HG03060 (cell line): ENCODE data around the gene ZBTB8A.
"Not testable (repeated sequence)": the region's sequence is repeated elsewhere in the genome, so short reads cannot be mapped to it uniquely, and the experiment has no call there.

ENCODE experiments used
- ATAC-seq: cut with Tn5 transposase; IDR thresholded peaks from one replicate; pipeline ENCODE4 v1.9.1; 2021; ENCODE audit warnings: low read depth, moderate number of reproducible peaks; ENCODE audit not compliant: unreplicated experiment

Gene ZBTB8A

GRCh38 chr1:32618673-32619221, 79.5 kb downstream of the ZBTB8A start:
- no peak for ATAC-seq

GRCh38 chr1:32619701-32620485, 80.7 kb downstream of the ZBTB8A start:
- peak; percentile 75 for ATAC-seq

- no peak for ATAC-seq
Measured at GRCh38 chr1:32622205-32622604, 83.0 kb downstream of the ZBTB8A start.

GRCh38 chr1:32622806-32623681, 83.8 kb downstream of the ZBTB8A start:
- no peak for ATAC-seq

- ATAC-seq, result no peak
Measured at GRCh38 chr1:32623775-32624174, 84.5 kb downstream of the ZBTB8A start.

GRCh38 chr1:32626176-32626575, 86.9 kb downstream of the ZBTB8A start:
- no peak for ATAC-seq

DNA sequence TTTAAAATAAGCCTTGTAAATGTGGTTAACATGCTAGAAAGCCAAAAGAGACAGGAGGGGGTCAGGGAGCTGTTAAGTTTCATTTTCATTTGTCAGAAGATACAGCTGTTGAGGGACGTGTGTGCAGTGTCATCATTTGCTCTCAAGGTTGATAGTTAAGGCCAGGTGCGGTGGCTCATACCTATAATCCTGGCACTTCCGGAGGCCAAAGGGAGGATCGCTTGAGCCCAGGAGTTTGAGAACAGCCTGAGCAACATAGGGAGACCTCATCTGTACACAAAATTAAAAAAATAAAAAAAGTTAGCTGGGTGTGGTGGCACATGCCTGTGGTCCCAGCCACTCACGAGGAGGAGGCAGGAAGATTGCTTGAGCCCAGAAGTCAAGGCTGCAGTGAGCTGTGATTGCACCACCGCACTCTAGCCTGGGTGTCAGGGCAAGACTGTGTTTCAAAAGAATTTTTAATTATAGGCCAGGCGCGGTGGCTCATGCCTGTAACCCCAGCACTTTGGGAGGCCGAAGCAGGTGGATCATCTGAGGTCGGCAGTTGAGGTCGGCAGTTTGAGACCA, 88.5 kb downstream of the ZBTB8A start:
- ATAC-seq, result no peak

- ATAC-seq, result not testable (repeated sequence)
Measured at GRCh38 chr1:32630173-32630572, 90.9 kb downstream of the ZBTB8A start.

DNA sequence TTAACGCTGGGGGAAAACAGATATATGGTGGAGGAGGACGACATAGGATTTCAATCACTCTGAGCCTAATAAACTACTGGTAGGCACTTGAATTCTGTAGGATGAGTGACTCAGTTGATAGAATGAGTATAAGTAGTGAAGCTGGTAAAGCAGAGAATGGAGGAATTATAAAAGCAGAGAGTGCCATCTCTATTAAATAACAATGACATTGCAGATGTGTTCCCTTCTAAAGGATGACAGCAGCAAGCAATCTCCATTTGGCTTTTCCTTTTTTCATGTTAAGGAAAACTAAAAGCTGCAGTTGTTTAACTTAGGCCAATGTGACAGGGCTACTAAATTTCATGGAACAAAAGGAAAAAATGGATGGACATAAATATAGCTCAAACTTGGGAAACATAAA, 93.6 kb downstream of the ZBTB8A start:
- no peak for ATAC-seq

DNA sequence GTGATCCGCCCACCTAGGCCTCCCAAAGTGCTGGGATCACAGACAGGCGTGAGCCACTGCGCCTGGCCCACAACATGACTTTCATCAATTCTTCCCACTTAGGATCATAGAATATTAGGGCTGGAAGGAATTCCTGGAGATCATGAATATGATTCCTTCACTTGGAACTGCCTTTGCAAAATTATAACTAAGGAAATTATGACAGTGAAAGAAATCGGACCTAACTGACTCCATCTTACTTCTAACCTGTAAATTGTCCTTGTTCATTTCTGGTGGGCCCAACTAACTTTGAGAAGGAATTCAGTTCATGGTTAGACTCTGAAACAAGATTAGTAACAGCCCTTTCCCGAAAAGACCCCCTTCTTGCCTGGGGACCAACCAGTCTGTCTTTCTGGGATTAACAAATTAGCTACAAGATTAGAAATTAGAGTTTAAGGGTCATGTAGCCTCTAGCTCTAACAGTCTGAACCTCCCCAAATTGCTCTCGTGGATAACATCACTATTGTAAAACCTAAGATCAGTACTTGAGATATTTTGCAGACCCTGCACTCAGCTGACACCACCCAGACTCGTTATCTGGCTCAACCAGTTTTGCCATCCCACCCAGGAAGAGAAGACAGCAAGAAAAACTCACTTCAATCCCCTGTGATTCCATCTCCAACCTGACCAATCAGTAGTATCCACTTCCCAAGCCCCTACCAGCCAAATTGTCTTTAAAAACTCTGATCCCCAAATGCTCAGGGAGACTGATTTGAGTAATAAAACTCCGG, 96.5 kb downstream of the ZBTB8A start:
- ATAC-seq, result no peak

DNA sequence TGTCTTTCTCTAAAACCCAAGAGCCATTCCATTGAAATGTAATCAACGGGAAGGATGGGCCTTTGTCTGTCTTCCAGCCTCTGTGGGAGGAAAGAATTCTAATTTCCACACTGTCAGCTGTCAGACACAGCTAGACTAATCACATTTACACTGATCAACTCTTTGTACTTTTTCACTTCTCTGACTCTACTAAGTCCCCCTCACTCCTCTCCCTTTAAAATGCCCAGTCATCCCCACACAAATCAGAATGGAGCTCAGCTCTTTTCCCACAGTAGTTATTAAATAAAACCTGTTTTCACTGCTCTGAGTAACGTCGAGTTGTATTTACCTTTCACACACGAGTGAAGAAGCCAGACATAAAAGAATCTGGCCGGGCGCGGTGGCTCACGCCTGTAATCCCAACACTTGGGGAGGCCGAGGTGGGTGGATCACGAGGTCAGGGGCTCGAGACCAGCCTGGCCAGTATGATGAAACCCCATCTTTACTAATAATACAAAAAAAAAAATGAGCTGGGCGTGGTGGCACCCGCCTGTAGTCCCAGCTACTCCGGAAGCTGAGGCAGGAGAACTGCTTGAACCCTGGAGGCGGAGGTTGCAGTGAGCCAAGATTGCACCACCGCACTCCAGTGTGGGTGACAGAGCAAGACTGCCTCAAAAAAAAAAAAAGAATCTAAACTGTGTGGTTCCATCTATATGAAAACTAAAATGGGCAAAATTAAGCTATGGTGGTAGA, 97.9 kb downstream of the ZBTB8A start:
- ATAC-seq, result no peak

GRCh38 chr1:32639489-32640075, 100.4 kb downstream of the ZBTB8A start:
- ATAC-seq, result no peak

- ATAC-seq, result not testable (repeated sequence)
Measured at GRCh38 chr1:32642292-32642827, 103.1 kb downstream of the ZBTB8A start.

DNA sequence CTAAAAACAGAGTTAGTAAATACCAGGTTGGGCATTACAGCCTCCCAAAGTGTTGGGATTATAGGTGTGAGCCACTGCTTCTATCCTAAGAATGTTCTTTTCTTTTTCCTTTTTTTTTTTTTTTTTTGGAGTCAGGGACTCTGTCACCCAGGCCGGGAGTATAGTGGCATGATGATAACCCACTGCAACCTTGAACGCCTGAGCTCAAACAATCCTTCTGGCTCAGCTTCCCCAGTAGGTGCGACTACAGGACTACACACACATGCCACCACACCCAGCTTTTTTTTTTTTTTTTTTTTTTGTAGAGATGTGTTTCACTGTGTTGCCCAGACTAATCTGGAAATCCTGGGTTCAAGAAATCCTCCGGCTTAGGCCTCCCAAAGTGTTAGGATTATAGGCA, 105.2 kb downstream of the ZBTB8A start:
- ATAC-seq, result no peak

DNA sequence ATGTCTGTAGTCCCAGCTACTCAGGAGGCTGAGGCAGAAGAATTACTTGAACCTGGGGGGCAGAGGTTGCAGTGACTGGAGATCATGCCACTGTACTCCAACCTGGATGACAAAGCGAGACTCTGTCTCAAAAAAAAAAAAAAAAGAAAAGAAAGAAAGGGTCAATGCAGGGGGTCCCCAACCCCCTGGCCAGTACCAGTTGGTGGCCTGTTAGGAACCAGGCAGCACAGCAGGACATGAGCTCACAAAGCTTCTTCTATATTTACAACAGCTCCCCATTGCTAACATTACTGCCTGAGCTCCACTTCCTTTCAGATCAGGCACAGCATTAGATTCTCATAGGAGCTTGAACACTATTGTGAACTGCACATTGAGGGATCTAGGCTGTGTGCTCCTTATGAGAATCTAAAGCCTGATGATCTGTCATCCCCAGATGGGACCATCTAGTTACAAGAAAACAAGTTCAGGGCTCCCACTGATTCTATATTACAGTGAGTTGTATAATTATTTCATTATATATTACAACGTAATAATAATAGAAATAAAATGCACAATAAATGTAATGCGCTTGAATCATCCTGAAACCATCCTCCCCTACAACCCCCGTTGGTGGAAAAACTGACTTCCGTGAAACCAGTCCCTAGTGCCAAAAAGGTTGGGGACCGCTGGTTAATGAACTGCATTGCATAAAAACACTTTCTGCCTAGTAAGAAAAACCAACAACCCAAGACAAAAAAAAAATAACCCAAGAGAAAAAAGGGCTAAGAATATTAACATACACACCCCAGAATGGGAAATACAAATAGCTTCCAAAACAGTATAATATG, 108.3 kb downstream of the ZBTB8A start:
- ATAC-seq, result no peak

GRCh38 chr1:32650248-32650751, 111.1 kb downstream of the ZBTB8A start, which contains the start of gene ZBTB8OS:
ZBTB8OS (minus strand) TSS chr1:32650550; CDS start chr1:32650529, 21 bp downstream.
- ATAC-seq, result no peak

- ATAC-seq, result peak; percentile 60
Measured at GRCh38 chr1:32650752-32651460, 111.7 kb downstream of the ZBTB8A start, which contains the start of gene RBBP4. RBBP4 (plus strand) TSS chr1:32651208; CDS start chr1:32651307, 99 bp downstream.
